Activated CD4-positive, alpha-beta T cell treated with anti-CD3 and anti-CD28 coated beads, Interleukin-2, amount 50 U/mL, for 16 hours (primary cell): ENCODE results near the gene GPR62.
"Not testable (repeated sequence)": the region's sequence is repeated elsewhere in the genome, so short reads cannot be mapped to it uniquely, and the experiment has no call there.

Source experiments
- DNase-seq: peaks from one replicate; pipeline ENCODE4 v3.0.0-alpha.2; 2020

Gene GPR62

GRCh38 chr3:51955175-51955892 is at the start of gene GPR62:
TSS of gene GPR62 (plus strand) at chr3:51955381. CDS start at chr3:51955653, 272 bp downstream.
- DNase-seq, result no peak

GRCh38 chr3:51908026-51908425 is 47.2 kb upstream of the GPR62 start:
- DNase-seq, result no peak

- no peak for DNase-seq
These were observed 38.8 kb upstream of the GPR62 start for GRCh38 chr3:51916418-51916817.

- DNase-seq, result no peak
These were observed 34.1 kb upstream of the GPR62 start for GRCh38 chr3:51921081-51921578.

GRCh38 chr3:51927061-51927977 is 27.9 kb upstream of the GPR62 start:
- DNase-seq, result no peak

GRCh38 chr3:51928438-51928837 is 26.7 kb upstream of the GPR62 start:
- no peak for DNase-seq

- DNase-seq, result not testable (repeated sequence)
These were observed 26.2 kb upstream of the GPR62 start for GRCh38 chr3:51928981-51929380.

- no peak for DNase-seq
These were observed 25.7 kb upstream of the GPR62 start for GRCh38 chr3:51929420-51930003.

GRCh38 chr3:51930439-51930838 is 24.7 kb upstream of the GPR62 start:
- no peak for DNase-seq

- no peak for DNase-seq
These were observed 23.4 kb upstream of the GPR62 start for GRCh38 chr3:51931756-51932155.

- no peak for DNase-seq
These were observed 22.5 kb upstream of the GPR62 start for GRCh38 chr3:51932471-51933370.

- no peak for DNase-seq
These were observed 21.6 kb upstream of the GPR62 start for GRCh38 chr3:51933471-51934138.

- no peak for DNase-seq
These were observed 20.9 kb upstream of the GPR62 start for GRCh38 chr3:51934139-51934850.

GRCh38 chr3:51934991-51935885 is 19.9 kb upstream of the GPR62 start:
- no peak for DNase-seq

- no peak for DNase-seq
These were observed 19.1 kb upstream of the GPR62 start for GRCh38 chr3:51935886-51936755.

- DNase-seq, result no peak
These were observed 18.2 kb upstream of the GPR62 start for GRCh38 chr3:51937014-51937413.

GRCh38 chr3:51937611-51938450 is 17.4 kb upstream of the GPR62 start:
- no peak for DNase-seq
